ENCODE measurements around the gene SH2B3. TPM values are rescaled to one million over a fixed set of nuclear protein-coding genes. Genes with fewer than 3 reads are reported as not detected.

Gene SH2B3
- total and polyA plus RNA-seq, 2 donors (not counting 3 experiments of a cell fraction or from before 2014, with no cell fraction given) = 63.1 to 97.9 TPM

DNA sequence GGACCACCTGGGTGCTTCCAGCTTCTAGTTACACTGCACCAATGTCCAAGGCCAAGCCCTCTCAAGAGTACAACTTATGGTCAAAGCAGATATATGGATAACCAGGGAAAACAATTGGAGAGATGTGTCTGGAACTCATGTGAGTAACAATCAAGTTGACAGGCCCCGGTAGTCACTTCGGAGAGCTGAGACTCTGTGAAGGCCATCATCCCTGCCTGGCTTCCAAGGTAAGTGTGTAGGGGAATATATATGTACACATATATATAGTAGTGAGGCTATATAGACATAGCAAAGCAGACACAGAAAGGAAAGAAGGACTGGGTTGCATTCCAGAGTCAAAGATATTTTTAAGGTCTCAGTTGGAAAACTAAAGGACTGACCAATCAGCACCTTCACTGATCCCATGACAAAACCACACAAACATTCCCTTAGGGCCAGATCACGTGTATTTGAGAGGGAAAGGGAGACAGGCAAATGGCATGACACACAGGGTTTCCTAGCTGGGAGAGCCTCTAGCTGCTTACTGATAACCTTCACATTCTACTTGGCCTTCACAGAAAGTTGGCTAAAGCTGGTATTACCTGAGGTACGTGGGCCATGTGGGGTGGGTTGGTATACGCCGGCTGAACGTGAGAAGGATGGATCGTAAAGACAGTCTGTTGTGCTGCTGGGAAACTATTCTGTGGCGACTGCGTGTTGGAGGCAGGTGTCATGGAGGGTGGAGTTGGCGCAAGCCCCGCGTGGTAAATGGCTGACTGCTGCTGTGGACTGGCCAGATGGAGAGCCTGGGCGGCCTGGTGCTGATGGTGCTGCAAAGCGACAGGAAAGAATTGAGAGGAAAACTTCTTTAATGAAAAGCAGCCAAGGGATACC lies 50.0 kb downstream of the SH2B3 start:
- POLR2A ChIA-PET = no interaction called here
- TF ChIP-seq, protein P1, sequence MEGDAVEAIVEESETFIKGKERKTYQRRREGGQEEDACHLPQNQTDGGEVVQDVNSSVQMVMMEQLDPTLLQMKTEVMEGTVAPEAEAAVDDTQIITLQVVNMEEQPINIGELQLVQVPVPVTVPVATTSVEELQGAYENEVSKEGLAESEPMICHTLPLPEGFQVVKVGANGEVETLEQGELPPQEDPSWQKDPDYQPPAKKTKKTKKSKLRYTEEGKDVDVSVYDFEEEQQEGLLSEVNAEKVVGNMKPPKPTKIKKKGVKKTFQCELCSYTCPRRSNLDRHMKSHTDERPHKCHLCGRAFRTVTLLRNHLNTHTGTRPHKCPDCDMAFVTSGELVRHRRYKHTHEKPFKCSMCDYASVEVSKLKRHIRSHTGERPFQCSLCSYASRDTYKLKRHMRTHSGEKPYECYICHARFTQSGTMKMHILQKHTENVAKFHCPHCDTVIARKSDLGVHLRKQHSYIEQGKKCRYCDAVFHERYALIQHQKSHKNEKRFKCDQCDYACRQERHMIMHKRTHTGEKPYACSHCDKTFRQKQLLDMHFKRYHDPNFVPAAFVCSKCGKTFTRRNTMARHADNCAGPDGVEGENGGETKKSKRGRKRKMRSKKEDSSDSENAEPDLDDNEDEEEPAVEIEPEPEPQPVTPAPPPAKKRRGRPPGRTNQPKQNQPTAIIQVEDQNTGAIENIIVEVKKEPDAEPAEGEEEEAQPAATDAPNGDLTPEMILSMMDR (IDR thresholded peaks at IDR 0.05; ENCODE audit: extremely low read depth in 1 of 2, insufficient read depth in 1 of 2, low read depth in 1 of 2, low read length in 2 of 2) = no peak
- TF ChIP-seq GATA2 (IDR thresholded peaks at IDR 0.05; ENCODE audit: insufficient read depth, insufficient read length, low read depth, low read length) = no peak
- no peak for TF ChIP-seq POLR2AphosphoS5 (IDR thresholded peaks at IDR 0.05; ENCODE audit: insufficient read depth, low read depth, low read length)
- TF ChIP-seq, protein P2, sequence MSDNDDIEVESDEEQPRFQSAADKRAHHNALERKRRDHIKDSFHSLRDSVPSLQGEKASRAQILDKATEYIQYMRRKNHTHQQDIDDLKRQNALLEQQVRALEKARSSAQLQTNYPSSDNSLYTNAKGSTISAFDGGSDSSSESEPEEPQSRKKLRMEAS (IDR thresholded peaks at IDR 0.05; ENCODE audit: insufficient read depth, insufficient read length) = no peak
- no peak for TF ChIP-seq FOS (IDR thresholded peaks at IDR 0.05; ENCODE audit: borderline replicate concordance, insufficient read depth, low read length)
- no peak for TF ChIP-seq JUN (IDR thresholded peaks at IDR 0.05; ENCODE audit: borderline replicate concordance, insufficient read depth, insufficient read length, low read depth)
- TF ChIP-seq EZH2 (IDR thresholded peaks at IDR 0.05; ENCODE audit: borderline replicate concordance, low read depth, low read length, severe bottlenecking) = no peak
- no peak for TF ChIP-seq POLR2A (IDR thresholded peaks at IDR 0.05; ENCODE audit: low read depth, low read length)
- TF ChIP-seq MYC (IDR thresholded peaks at IDR 0.05; ENCODE audit: low read depth, low read length) = no peak
- no peak overlapping the region for H3K27ac ChIP-seq (ENCODE audit: insufficient read depth, low read depth, low read length)
- no TSS peak for BruUV-seq (replicated peaks)
- H3K79me2 ChIP-seq (ENCODE audit: control insufficient read depth, insufficient read depth, low read length) = no peaks in the 10 kb centered on the region
- H3K9me3 ChIP-seq (replicated peaks; ENCODE audit: control insufficient read depth, insufficient read depth, low read length) = no peaks in the 10 kb centered on the region
- no peaks in the 10 kb centered on the region for H3K27me3 ChIP-seq (ENCODE audit: control insufficient read depth in 2 of 2, insufficient read depth in 2 of 2, low read length in 2 of 2)
- no peak overlapping the region for H3K9ac ChIP-seq (replicated peaks; ENCODE audit: extremely low read depth, insufficient read depth, low read length)
- no peaks in the 10 kb centered on the region for H4K20me1 ChIP-seq (replicated peaks; ENCODE audit: control insufficient read depth, extremely low read depth, insufficient read depth, low read length)
- H3K4me3 ChIP-seq (replicated peaks in 1 of 3; ENCODE audit: insufficient read depth in 1 of 3, low read depth in 1 of 3, low read length in 3 of 3) = no peak overlapping the region
- dilution Hi-C loops (cut with MboI; ENCODE audit: extremely low pct_ligation_motif_present, low sequenced_read_pairs) = no loop called here
- intact Hi-C loops (cut with micrococcal nuclease) = no loop called here
- H3K9me1 ChIP-seq (replicated peaks; ENCODE audit: control insufficient read depth, extremely low read depth, insufficient read depth, low read length) = no peaks in the 10 kb centered on the region
- no peak overlapping the region for H3K4me2 ChIP-seq (ENCODE audit: insufficient read depth, low read length)
- H2AFZ ChIP-seq (ENCODE audit: low read depth, low read length) = no peak overlapping the region
- no peak for DNase-seq (ENCODE audit: low read depth, low spot score)
- FAIRE-seq = no peak
- CTCF ChIA-PET = interaction anchor here (1.1 to 16.4 kb wide), 5 partner anchors 24 to 86 kb away, joined by 3 to 464 read pairs (median 3); no protein-coding TSS in a partner anchor
- H3K36me3 ChIP-seq (ENCODE audit: control insufficient read depth in 2 of 2, extremely low read depth in 1 of 2, insufficient read depth in 2 of 2, low read length in 2 of 2) = peaks cover 11 to 35% of the 10 kb centered on the region in 2 experiments
- peaks cover 5% of the 10 kb centered on the region for H3K4me1 ChIP-seq (ENCODE audit: control insufficient read depth, extremely low read depth, insufficient read depth, low read length)

Data from endothelial cell of umbilical vein (primary cell).